CD8-positive, alpha-beta memory T cell (primary cell): ENCODE results near the gene LIPA. TPM values are rescaled to one million over a fixed set of nuclear protein-coding genes. Genes with fewer than 3 reads are reported as not detected.

Experiments used
- CTCF ChIA-PET: fragments of 350-600 bp; sonication (Branson Sonifier 250); formaldehyde crosslinking; loops from one replicate; lab custom pipeline; 2021; ENCODE audit warnings: antibody characterized with exemption; lab: Charles Lee
- POLR2A ChIA-PET: fragments of 350-600 bp; sonication (Branson Sonifier 250); formaldehyde crosslinking; loops from one replicate; lab custom pipeline; 2021; ENCODE audit warnings: antibody characterized with exemption; lab: Charles Lee
- DNase-seq, 5 donors: peaks; one replicate each; pipeline versions ENCODE4 v3.0.0 to v3.0.0-alpha.2; 2020 to 2022; ENCODE audit warnings: mixed read lengths in 1 of 5
- H3K27ac ChIP-seq: one replicate; pipeline ENCODE4 v1.7.0; 2013; ENCODE audit warnings: low read depth, mild to moderate bottlenecking, low read length, moderate library complexity
- H3K27me3 ChIP-seq: 2 replicates; pipeline ENCODE4 v1.7.0; 2013; ENCODE audit warnings: low read length, mild to moderate bottlenecking; ENCODE audit not compliant: insufficient read depth, poor library complexity, severe bottlenecking
- H3K36me3 ChIP-seq: 2 replicates; pipeline ENCODE4 v1.7.0; 2013; ENCODE audit warnings: mild to moderate bottlenecking, low read length, moderate library complexity; ENCODE audit not compliant: insufficient read depth
- H3K4me1 ChIP-seq: 2 replicates; pipeline ENCODE4 v1.7.0; 2013; ENCODE audit warnings: mild to moderate bottlenecking, low read length, moderate library complexity; ENCODE audit not compliant: insufficient read depth
- H3K4me3 ChIP-seq: 2 replicates; pipeline ENCODE4 v1.7.0; 2013; ENCODE audit warnings: mild to moderate bottlenecking, low read length
- H3K9me3 ChIP-seq: 2 replicates; pipeline ENCODE4 v1.7.0; 2013; ENCODE audit warnings: mild to moderate bottlenecking, low read length
- H3K27ac Mint-ChIP-seq, 8 donors: one replicate each; pipeline ENCODE4 v1.8.0; 2020 to 2021; ENCODE audit warnings: mixed read lengths in 8 of 8, mild to moderate bottlenecking in 6 of 8, inconsistent platforms in 3 of 8, moderate library complexity in 3 of 8
- H3K27me3 Mint-ChIP-seq, 2 donors: one replicate each; pipeline ENCODE4 v1.8.0; 2020 to 2021; ENCODE audit warnings: mixed read lengths in 2 of 2, mild to moderate bottlenecking in 1 of 2, moderate library complexity in 1 of 2
- H3K36me3 Mint-ChIP-seq, 3 donors: one replicate each; pipeline ENCODE4 v1.8.0; 2020 to 2021; ENCODE audit warnings: mixed read lengths in 3 of 3, inconsistent platforms in 1 of 3, mild to moderate bottlenecking in 1 of 3
- H3K4me1 Mint-ChIP-seq, 3 donors: one replicate each; pipeline ENCODE4 v1.8.0; 2020 to 2021; ENCODE audit warnings: mixed read lengths in 3 of 3, inconsistent platforms in 1 of 3, mild to moderate bottlenecking in 1 of 3
- H3K4me3 Mint-ChIP-seq, 7 donors: one replicate each; pipeline ENCODE4 v1.8.0; 2020 to 2021; ENCODE audit warnings: mixed read lengths in 7 of 7, mild to moderate bottlenecking in 6 of 7, moderate library complexity in 4 of 7, inconsistent platforms in 2 of 7
- H3K9me3 Mint-ChIP-seq, 5 donors: one replicate each; pipeline ENCODE4 v1.8.0; 2020 to 2022; ENCODE audit warnings: mixed read lengths in 5 of 5, mild to moderate bottlenecking in 3 of 5, moderate library complexity in 2 of 5, inconsistent platforms in 1 of 5
- polyA plus RNA-seq: library from polyadenylated mRNA; unstranded; fragments of 300-500 nt; fragmentation: Illumina TruSeq; gene quantifications from one replicate; pipeline ENCODE4 v1.2.3, GENCODE V29; 2021
- total RNA-seq, 2 experiments: library from RNA; stranded (reverse); gene quantifications; one replicate each; pipeline ENCODE4 v1.2.3, GENCODE V29; 2021

The LIPA gene
- total and polyA plus RNA-seq, 3 experiments from 2014 or later, result 22.9 to 98.0 (median 23.9) TPM

- H3K9me3 ChIP-seq, result no peaks in the 10 kb centered on the region
- no peaks in the 10 kb centered on the region for H3K36me3 Mint-ChIP-seq
- CTCF ChIA-PET, result no interaction called here
- no peak overlapping the region for H3K27ac ChIP-seq
- DNase-seq, result no peak
- H3K27me3 ChIP-seq, result no peaks in the 10 kb centered on the region
- no peaks in the 10 kb centered on the region for H3K36me3 ChIP-seq
- H3K27me3 Mint-ChIP-seq, result peaks cover 5 to 42% of the 10 kb centered on the region in 2 donors
- POLR2A ChIA-PET, result no interaction called here
- no peaks in the 10 kb centered on the region for H3K9me3 Mint-ChIP-seq
- H3K4me1 ChIP-seq, result peaks cover 7% of the 10 kb centered on the region
- H3K27ac Mint-ChIP-seq, result no peak overlapping the region
- peaks cover 15% of the 10 kb centered on the region in 3 donors for H3K4me1 Mint-ChIP-seq
- no peak overlapping the region for H3K4me3 Mint-ChIP-seq
- H3K4me3 ChIP-seq, result no peak overlapping the region
These were observed 83.7 kb downstream of the LIPA start for GRCh38 chr10:89167915-89168314.

- H3K4me1 Mint-ChIP-seq, result peaks cover 15% of the 10 kb centered on the region in 3 donors
- CTCF ChIA-PET, result no interaction called here
- H3K27me3 ChIP-seq, result no peaks in the 10 kb centered on the region
These were observed 85.7 kb downstream of the LIPA start for GRCh38 chr10:89165923-89166322.

GRCh38 chr10:89164920-89165319 lies 86.7 kb downstream of the LIPA start:
- Mint-ChIP-seq H3K27ac (peak overlapping the region in 1 of 8 donors; percentile 30), H3K4me3 (no peak overlapping the region)
- CTCF ChIA-PET, result interaction anchor here (1.5 kb wide), 1 partner anchor 232 kb away, joined by 4 read pairs; no protein-coding TSS in a partner anchor

More at GRCh38 chr10:89165923-89166322, 85.7 kb downstream of the LIPA start:
- H3K9me3 Mint-ChIP-seq, result no peaks in the 10 kb centered on the region
- peaks cover 8% of the 10 kb centered on the region for H3K4me1 ChIP-seq
- H3K9me3 ChIP-seq, result no peaks in the 10 kb centered on the region
- no peaks in the 10 kb centered on the region for H3K36me3 Mint-ChIP-seq
- no peak for DNase-seq
- POLR2A ChIA-PET, result no interaction called here
- no peak overlapping the region for H3K27ac Mint-ChIP-seq
- no peak overlapping the region for H3K4me3 Mint-ChIP-seq
- H3K27ac ChIP-seq, result no peak overlapping the region
- peaks cover 6 to 23% of the 10 kb centered on the region in 2 donors for H3K27me3 Mint-ChIP-seq
- no peaks in the 10 kb centered on the region for H3K36me3 ChIP-seq
- H3K4me3 ChIP-seq, result no peak overlapping the region

GRCh38 chr10:89164080-89164479 lies 87.5 kb downstream of the LIPA start:
- Histone ChIP-seq H3K4me3 (peak overlapping the region; percentile 31), H3K9me3 (no peaks in the 10 kb centered on the region), H3K4me1 (peaks cover 8% of the 10 kb centered on the region), H3K36me3 (no peaks in the 10 kb centered on the region), H3K27me3 (no peaks in the 10 kb centered on the region), H3K27ac (no peak overlapping the region)
- peaks cover 15% of the 10 kb centered on the region in 3 donors for H3K4me1 Mint-ChIP-seq
- peaks cover 7 to 14% of the 10 kb centered on the region in 2 donors for H3K27me3 Mint-ChIP-seq
- POLR2A ChIA-PET, result no interaction called here
- peak overlapping the region; percentile 55 to 80 (median 75) for H3K4me3 Mint-ChIP-seq
- no peaks in the 10 kb centered on the region for H3K9me3 Mint-ChIP-seq
- CTCF ChIA-PET, result interaction anchor here (1.3 to 1.5 kb wide), 2 partner anchors 229 to 231 kb away, joined by 4 read pairs; no protein-coding TSS in a partner anchor
- H3K36me3 Mint-ChIP-seq, result no peaks in the 10 kb centered on the region
- H3K27ac Mint-ChIP-seq, result peak overlapping the region; percentile 61 to 92 (median 74)
- DNase-seq, result no peak

More at GRCh38 chr10:89164920-89165319, 86.7 kb downstream of the LIPA start:
- no peak for DNase-seq
- POLR2A ChIA-PET, result no interaction called here
- H3K4me1 ChIP-seq, result peaks cover 8% of the 10 kb centered on the region
- Mint-ChIP-seq H3K9me3 (no peaks in the 10 kb centered on the region), H3K27me3 (peaks cover 7 to 18% of the 10 kb centered on the region in 2 donors), H3K4me1 (peaks cover 15% of the 10 kb centered on the region in 3 donors), H3K36me3 (no peaks in the 10 kb centered on the region)
- H3K9me3 ChIP-seq, result no peaks in the 10 kb centered on the region
- no peaks in the 10 kb centered on the region for H3K36me3 ChIP-seq
- no peaks in the 10 kb centered on the region for H3K27me3 ChIP-seq
- H3K4me3 ChIP-seq, result no peak overlapping the region
- H3K27ac ChIP-seq, result no peak overlapping the region

Other genes with a start within 250 kb of the LIPA start
- not detected for gene CH25H, start 44.5 kb downstream of the LIPA start, total RNA-seq
- 0.24 TPM for gene CH25H, start 44.5 kb downstream of the LIPA start, polyA plus RNA-seq
- gene IFIT2, start 50.3 kb upstream of the LIPA start, total RNA-seq, result 1 to 10 TPM; 1.3 to 1.5 TPM
- 7.1 TPM for gene IFIT2, start 50.3 kb upstream of the LIPA start, polyA plus RNA-seq
- under 1 TPM; 0.35 to 0.63 TPM for gene IFIT3, start 76.2 kb upstream of the LIPA start, total RNA-seq
- 3.7 TPM for gene IFIT3, start 76.2 kb upstream of the LIPA start, polyA plus RNA-seq
- gene IFIT1B, start 126.3 kb upstream of the LIPA start, total RNA-seq, result not detected
- gene IFIT1B, start 126.3 kb upstream of the LIPA start, polyA plus RNA-seq, result 0.14 TPM
- gene IFIT1, start 140.8 kb upstream of the LIPA start, total RNA-seq, result under 1 TPM; 0.39 to 0.71 TPM
- gene IFIT1, start 140.8 kb upstream of the LIPA start, polyA plus RNA-seq, result 4.1 TPM
- gene IFIT5, start 162.8 kb upstream of the LIPA start, total RNA-seq, result 1 to 10 TPM; 6.2 to 6.5 TPM
- gene IFIT5, start 162.8 kb upstream of the LIPA start, polyA plus RNA-seq, result 7.9 TPM